Osteocyte (in vitro differentiated cells): ENCODE data around the gene FLOT2. TPM values are rescaled to one million over a fixed set of nuclear protein-coding genes. Genes with fewer than 3 reads are reported as not detected.

Experiments
- DNase-seq: peaks from one replicate; pipeline ENCODE4 v3.0.0; 2021; ENCODE audit warnings: mixed read lengths; ENCODE audit not compliant: unreplicated experiment; ENCODE audit errors: extremely low spot score
- H3K27ac Mint-ChIP-seq: one replicate; pipeline ENCODE4 v1.8.0; 2021; ENCODE audit warnings: mild to moderate bottlenecking, mixed read lengths; ENCODE audit not compliant: unreplicated experiment
- H3K27me3 Mint-ChIP-seq: one replicate; pipeline ENCODE4 v1.8.0; 2021; ENCODE audit warnings: mixed read lengths; ENCODE audit not compliant: unreplicated experiment
- H3K36me3 Mint-ChIP-seq: one replicate; pipeline ENCODE4 v1.8.0; 2021; ENCODE audit warnings: mixed read lengths; ENCODE audit not compliant: unreplicated experiment
- H3K4me1 Mint-ChIP-seq: one replicate; pipeline ENCODE4 v1.8.0; 2021; ENCODE audit warnings: mixed read lengths; ENCODE audit not compliant: unreplicated experiment
- H3K4me3 Mint-ChIP-seq: one replicate; pipeline ENCODE4 v1.8.0; 2021; ENCODE audit warnings: mild to moderate bottlenecking, moderate library complexity, mixed read lengths; ENCODE audit not compliant: unreplicated experiment
- H3K9me3 Mint-ChIP-seq: one replicate; pipeline ENCODE4 v1.8.0; 2021; ENCODE audit warnings: mixed read lengths; ENCODE audit not compliant: unreplicated experiment
- total RNA-seq: library from RNA; stranded (reverse); gene quantifications from 2 replicates; pipeline ENCODE4 v1.2.1, GENCODE V29; 2021
- TF ChIP-seq, protein P1 (sequence below): fragments of 200-600 bp; sonication (generic); IDR thresholded peaks from 2 replicates; pipeline ENCODE4 v1.5.0; 2021; ENCODE audit warnings: antibody characterized with exemption, mild to moderate bottlenecking, moderate library complexity

Gene FLOT2
- total RNA-seq, 1 donor from 2014 or later, result 95.8 TPM

GRCh38 chr17:28942925-28943324, 45.4 kb upstream of the FLOT2 start:
- Mint-ChIP-seq H3K27ac (no peak overlapping the region), H3K9me3 (no peaks in the 10 kb centered on the region), H3K4me1 (peaks cover 48% of the 10 kb centered on the region), H3K36me3 (peaks cover 14% of the 10 kb centered on the region), H3K4me3 (no peak overlapping the region), H3K27me3 (no peaks in the 10 kb centered on the region)
- TF ChIP-seq, protein P1, sequence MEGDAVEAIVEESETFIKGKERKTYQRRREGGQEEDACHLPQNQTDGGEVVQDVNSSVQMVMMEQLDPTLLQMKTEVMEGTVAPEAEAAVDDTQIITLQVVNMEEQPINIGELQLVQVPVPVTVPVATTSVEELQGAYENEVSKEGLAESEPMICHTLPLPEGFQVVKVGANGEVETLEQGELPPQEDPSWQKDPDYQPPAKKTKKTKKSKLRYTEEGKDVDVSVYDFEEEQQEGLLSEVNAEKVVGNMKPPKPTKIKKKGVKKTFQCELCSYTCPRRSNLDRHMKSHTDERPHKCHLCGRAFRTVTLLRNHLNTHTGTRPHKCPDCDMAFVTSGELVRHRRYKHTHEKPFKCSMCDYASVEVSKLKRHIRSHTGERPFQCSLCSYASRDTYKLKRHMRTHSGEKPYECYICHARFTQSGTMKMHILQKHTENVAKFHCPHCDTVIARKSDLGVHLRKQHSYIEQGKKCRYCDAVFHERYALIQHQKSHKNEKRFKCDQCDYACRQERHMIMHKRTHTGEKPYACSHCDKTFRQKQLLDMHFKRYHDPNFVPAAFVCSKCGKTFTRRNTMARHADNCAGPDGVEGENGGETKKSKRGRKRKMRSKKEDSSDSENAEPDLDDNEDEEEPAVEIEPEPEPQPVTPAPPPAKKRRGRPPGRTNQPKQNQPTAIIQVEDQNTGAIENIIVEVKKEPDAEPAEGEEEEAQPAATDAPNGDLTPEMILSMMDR, result no peak
- DNase-seq, result no peak

GRCh38 chr17:28941251-28941650, 43.7 kb upstream of the FLOT2 start:
- no peaks in the 10 kb centered on the region for H3K9me3 Mint-ChIP-seq
- no peaks in the 10 kb centered on the region for H3K27me3 Mint-ChIP-seq
- TF ChIP-seq, protein P1, result no peak
- no peak overlapping the region for H3K27ac Mint-ChIP-seq
- peaks cover 10% of the 10 kb centered on the region for H3K36me3 Mint-ChIP-seq
- no peak overlapping the region for H3K4me3 Mint-ChIP-seq
- H3K4me1 Mint-ChIP-seq, result peaks cover 39% of the 10 kb centered on the region
- no peak for DNase-seq

DNA sequence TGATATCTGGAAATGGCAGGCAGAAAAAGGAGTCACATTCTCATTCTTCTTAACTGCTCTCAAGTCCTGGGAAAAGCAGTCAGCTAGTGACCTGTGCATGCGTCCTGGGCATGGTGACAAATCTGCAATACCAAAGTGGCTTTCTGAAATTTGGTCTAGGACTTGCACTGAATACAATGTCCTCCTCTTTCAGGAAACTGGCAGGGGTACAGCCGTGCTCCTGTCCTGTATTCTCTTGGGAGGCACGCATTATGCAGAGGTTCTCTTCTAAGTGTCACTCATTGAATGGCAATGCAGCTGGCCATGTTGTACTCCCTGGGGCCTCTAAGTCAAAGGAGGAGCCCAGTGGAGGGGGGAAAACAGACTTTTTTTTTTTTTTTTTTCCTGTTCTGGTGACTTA, 43.1 kb upstream of the FLOT2 start:
- no peaks in the 10 kb centered on the region for H3K27me3 Mint-ChIP-seq
- H3K27ac Mint-ChIP-seq, result no peak overlapping the region
- peaks cover 10% of the 10 kb centered on the region for H3K36me3 Mint-ChIP-seq
- peaks cover 37% of the 10 kb centered on the region for H3K4me1 Mint-ChIP-seq
- TF ChIP-seq, protein P1, result no peak
- H3K4me3 Mint-ChIP-seq, result no peak overlapping the region
- DNase-seq, result no peak
- no peaks in the 10 kb centered on the region for H3K9me3 Mint-ChIP-seq

DNA sequence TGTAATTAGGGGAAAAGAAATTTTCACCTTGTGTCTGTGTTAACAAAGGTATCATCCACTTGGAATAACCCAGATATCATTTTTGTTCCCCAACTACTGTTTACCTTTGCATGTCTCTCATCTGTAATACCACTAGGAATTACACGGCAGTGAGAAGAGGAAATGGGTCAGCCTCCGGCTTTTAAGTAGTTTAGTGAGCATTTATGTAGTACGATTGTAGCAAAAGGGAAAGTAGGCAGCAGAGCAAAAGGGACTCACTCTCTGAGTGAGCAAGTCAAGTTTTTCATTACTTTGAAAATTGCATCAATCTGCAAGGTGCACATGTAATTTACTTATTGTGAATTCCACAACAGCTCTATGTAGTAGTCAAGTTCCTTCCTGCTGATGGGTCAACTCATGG, 42.6 kb upstream of the FLOT2 start:
- no peaks in the 10 kb centered on the region for H3K9me3 Mint-ChIP-seq
- H3K4me3 Mint-ChIP-seq, result no peak overlapping the region
- TF ChIP-seq, protein P1, result no peak
- peaks cover 10% of the 10 kb centered on the region for H3K36me3 Mint-ChIP-seq
- H3K4me1 Mint-ChIP-seq, result peaks cover 32% of the 10 kb centered on the region
- H3K27ac Mint-ChIP-seq, result no peak overlapping the region
- no peak for DNase-seq
- H3K27me3 Mint-ChIP-seq, result no peaks in the 10 kb centered on the region

DNA sequence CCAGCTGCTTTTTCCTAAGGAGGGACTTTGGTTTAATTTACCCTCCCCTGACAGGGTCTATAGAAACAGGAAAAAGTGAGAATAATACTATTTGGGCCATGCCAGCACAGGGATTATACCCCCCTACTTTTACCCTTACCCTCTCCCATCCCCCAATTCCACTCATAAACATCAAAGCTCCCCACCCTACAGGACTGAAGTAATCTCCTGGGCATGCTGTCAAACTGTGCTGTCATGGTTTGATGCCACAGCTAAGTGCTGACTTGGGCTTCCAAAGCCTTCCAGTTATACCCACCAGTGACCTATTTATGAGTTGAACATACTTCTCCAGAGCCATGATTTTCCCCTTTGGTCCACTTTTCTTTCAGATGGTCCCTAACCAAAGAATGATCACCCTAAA, 41.0 kb upstream of the FLOT2 start:
- H3K4me1 Mint-ChIP-seq, result peaks cover 22% of the 10 kb centered on the region
- TF ChIP-seq, protein P1, result no peak
- no peak overlapping the region for H3K27ac Mint-ChIP-seq

More for the DNA sequence above, 41.0 kb upstream of the FLOT2 start:
- Mint-ChIP-seq H3K4me3 (no peak overlapping the region), H3K36me3 (peaks cover 7% of the 10 kb centered on the region), H3K27me3 (no peaks in the 10 kb centered on the region), H3K9me3 (no peaks in the 10 kb centered on the region)
- no peak for DNase-seq
